ENCODE data around the gene SIRT1. TPM values are rescaled to one million over a fixed set of nuclear protein-coding genes. Genes with fewer than 3 reads are reported as not detected.

Gene SIRT1
- total and polyA plus RNA-seq, 2 donors (not counting 1 experiment from before 2014, with no cell fraction given) = 17.0 to 21.1 TPM

GRCh38 chr10:67878133-67878532, 6.3 kb upstream of the SIRT1 start:
- Histone ChIP-seq H3K9ac (ENCODE audit: insufficient read depth, low read length) (no peak overlapping the region), H3K36me3 (ENCODE audit: control insufficient read depth, insufficient read depth, low read length) (no peaks in the 10 kb centered on the region), H3K79me2 (ENCODE audit: control insufficient read depth, insufficient read depth, low read length) (no peaks in the 10 kb centered on the region), H3K4me2 (ENCODE audit: extremely low read depth, insufficient read depth, low read length) (no peak overlapping the region), H3K9me3 (ENCODE audit: control insufficient read depth, insufficient read depth, low read depth, low read length) (no peaks in the 10 kb centered on the region), H3K4me1 (ENCODE audit: control insufficient read depth, extremely low read depth, insufficient read depth, low read length) (no peaks in the 10 kb centered on the region), H2AFZ (ENCODE audit: low read length) (no peak overlapping the region), H4K20me1 (ENCODE audit: control insufficient read depth, extremely low read depth, insufficient read depth, low read length) (no peaks in the 10 kb centered on the region), H3K27me3 (ENCODE audit: control insufficient read depth, insufficient read depth, low read length) (no peaks in the 10 kb centered on the region), H3K4me3 (replicated peaks in 1 of 4; ENCODE audit: control extremely low read depth in 1 of 4, insufficient read depth in 1 of 4, low read depth in 3 of 4, low read length in 4 of 4) (no peak overlapping the region), H3K27ac (ENCODE audit: insufficient read depth, low read length) (no peak overlapping the region)
- TF ChIP-seq EZH2 (IDR thresholded peaks at IDR 0.05; ENCODE audit: low read length, missing control alignments) (no peak), CTCF (conservative IDR thresholded peaks at IDR 0.05 in 1 of 2, IDR thresholded peaks at IDR 0.05 in 1 of 2; ENCODE audit: low read depth in 1 of 2, low read length in 2 of 2) (no peak)
- DNase-seq (ENCODE audit: low read depth in 2 of 2) = no peak

- H3K79me2 ChIP-seq (ENCODE audit: control insufficient read depth, insufficient read depth, low read length) = peaks cover 26% of the 10 kb centered on the region
- no peaks in the 10 kb centered on the region for H4K20me1 ChIP-seq (ENCODE audit: control insufficient read depth, extremely low read depth, insufficient read depth, low read length)
- peak overlapping the region; percentile 52 for H3K27ac ChIP-seq (ENCODE audit: insufficient read depth, low read length)
- H3K36me3 ChIP-seq (ENCODE audit: control insufficient read depth, insufficient read depth, low read length) = peaks cover 3% of the 10 kb centered on the region
- peak overlapping the region; percentile 16 to 79 (median 54) for H3K4me3 ChIP-seq (replicated peaks in 1 of 4; ENCODE audit: control extremely low read depth in 1 of 4, insufficient read depth in 1 of 4, low read depth in 3 of 4, low read length in 4 of 4)
- no peaks in the 10 kb centered on the region for H3K27me3 ChIP-seq (ENCODE audit: control insufficient read depth, insufficient read depth, low read length)
- TF ChIP-seq EZH2 (IDR thresholded peaks at IDR 0.05; ENCODE audit: low read length, missing control alignments) (no peak), CTCF (conservative IDR thresholded peaks at IDR 0.05 in 1 of 2, IDR thresholded peaks at IDR 0.05 in 1 of 2; ENCODE audit: low read depth in 1 of 2, low read length in 2 of 2) (no peak)
- H3K4me1 ChIP-seq (ENCODE audit: control insufficient read depth, extremely low read depth, insufficient read depth, low read length) = peaks cover 2% of the 10 kb centered on the region
- peak overlapping the region; percentile 73 for H2AFZ ChIP-seq (ENCODE audit: low read length)
- peak overlapping the region; percentile 33 for H3K9ac ChIP-seq (ENCODE audit: insufficient read depth, low read length)
- H3K9me3 ChIP-seq (ENCODE audit: control insufficient read depth, insufficient read depth, low read depth, low read length) = no peaks in the 10 kb centered on the region
- no peak for DNase-seq (ENCODE audit: low read depth in 2 of 2)
- peak overlapping the region; percentile 67 for H3K4me2 ChIP-seq (ENCODE audit: extremely low read depth, insufficient read depth, low read length)
Measured at GRCh38 chr10:67883710-67884312, 645 bp upstream of the SIRT1 start.

GRCh38 chr10:67884842-67885670, 600 bp downstream of the SIRT1 start:
- H4K20me1 ChIP-seq (ENCODE audit: control insufficient read depth, extremely low read depth, insufficient read depth, low read length) = no peaks in the 10 kb centered on the region
- TF ChIP-seq EZH2 (IDR thresholded peaks at IDR 0.05; ENCODE audit: low read length, missing control alignments) (no peak), CTCF (conservative IDR thresholded peaks at IDR 0.05 in 1 of 2, IDR thresholded peaks at IDR 0.05 in 1 of 2; ENCODE audit: low read depth in 1 of 2, low read length in 2 of 2) (no peak)

More at GRCh38 chr10:67884842-67885670, 600 bp downstream of the SIRT1 start:
- peaks cover 2% of the 10 kb centered on the region for H3K4me1 ChIP-seq (ENCODE audit: control insufficient read depth, extremely low read depth, insufficient read depth, low read length)
- peak overlapping the region; percentile 60 to 79 (median 74) for H3K4me3 ChIP-seq (replicated peaks in 1 of 4; ENCODE audit: control extremely low read depth in 1 of 4, insufficient read depth in 1 of 4, low read depth in 3 of 4, low read length in 4 of 4)
- peak overlapping the region; percentile 79 for H3K9ac ChIP-seq (ENCODE audit: insufficient read depth, low read length)
- no peak overlapping the region for H2AFZ ChIP-seq (ENCODE audit: low read length)
- H3K27ac ChIP-seq (ENCODE audit: insufficient read depth, low read length) = peak overlapping the region; percentile 52
- H3K27me3 ChIP-seq (ENCODE audit: control insufficient read depth, insufficient read depth, low read length) = no peaks in the 10 kb centered on the region
- peak; percentile 71 to 82 for DNase-seq (ENCODE audit: low read depth in 2 of 2)
- H3K4me2 ChIP-seq (ENCODE audit: extremely low read depth, insufficient read depth, low read length) = peak overlapping the region; percentile 84
- peaks cover 26% of the 10 kb centered on the region for H3K79me2 ChIP-seq (ENCODE audit: control insufficient read depth, insufficient read depth, low read length)
- no peaks in the 10 kb centered on the region for H3K9me3 ChIP-seq (ENCODE audit: control insufficient read depth, insufficient read depth, low read depth, low read length)
- peaks cover 3% of the 10 kb centered on the region for H3K36me3 ChIP-seq (ENCODE audit: control insufficient read depth, insufficient read depth, low read length)

All from fibroblast of lung (primary cell).